DMS79 treated with DMSO at 0.1 percent for 48 hours (cell line): ENCODE results near the gene RPL39.
"Not testable (repeated sequence)": the region's sequence is repeated elsewhere in the genome, so short reads cannot be mapped to it uniquely, and the experiment has no call there.

Experiments
- DNase-seq: peaks from one replicate; lab custom pipeline; 2025; lab: John Stamatoyannopoulos, UW

RPL39 gene

DNA sequence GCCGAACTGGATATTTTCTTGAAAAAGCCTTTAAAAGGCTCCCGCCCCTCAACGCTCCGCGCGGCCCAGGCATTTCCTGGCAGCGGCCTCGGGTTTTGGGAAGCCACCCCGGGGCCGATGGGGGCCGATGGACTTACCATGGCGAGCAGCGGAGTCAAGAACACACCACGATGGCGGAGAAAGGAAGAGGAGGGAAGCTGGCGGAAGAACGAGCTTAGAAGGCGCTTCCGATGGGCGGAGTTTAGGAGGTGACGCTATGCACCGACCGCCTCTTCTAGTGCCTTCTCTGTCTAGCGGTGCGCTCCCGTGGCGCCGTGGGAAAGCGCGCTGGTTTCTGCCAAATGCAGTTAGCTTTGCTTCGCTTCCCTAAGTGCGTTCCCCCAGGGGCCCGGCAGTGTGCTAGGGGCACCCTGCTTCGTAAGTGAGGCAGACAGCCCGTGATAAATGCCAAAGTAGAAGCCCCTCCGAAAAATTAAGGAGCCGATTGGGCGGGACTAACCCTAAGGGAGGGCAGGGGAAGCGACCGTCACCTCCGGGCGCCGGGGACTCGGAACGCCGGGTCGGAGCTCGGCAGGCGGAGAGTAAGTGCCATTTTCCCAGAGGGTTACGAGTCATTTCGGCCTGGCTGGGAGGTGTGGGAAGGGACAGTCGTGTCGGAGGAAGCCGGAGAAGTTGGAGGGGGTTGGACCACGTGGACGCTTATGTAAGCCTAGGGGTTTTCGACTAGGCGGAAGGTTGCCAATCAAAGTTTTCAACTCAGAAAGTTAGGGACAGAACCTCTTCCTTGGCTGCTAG lies at the start of gene RPL39:
TSS of gene RPL39 (minus strand) at position 194 of the 795 bp plus-strand sequence. CDS start at position 140, 54 bp downstream.
- DNase-seq: peak; percentile 66

GRCh38 chrX:119833905-119834304 lies 42.5 kb upstream of the RPL39 start:
- DNase-seq: no peak

DNA sequence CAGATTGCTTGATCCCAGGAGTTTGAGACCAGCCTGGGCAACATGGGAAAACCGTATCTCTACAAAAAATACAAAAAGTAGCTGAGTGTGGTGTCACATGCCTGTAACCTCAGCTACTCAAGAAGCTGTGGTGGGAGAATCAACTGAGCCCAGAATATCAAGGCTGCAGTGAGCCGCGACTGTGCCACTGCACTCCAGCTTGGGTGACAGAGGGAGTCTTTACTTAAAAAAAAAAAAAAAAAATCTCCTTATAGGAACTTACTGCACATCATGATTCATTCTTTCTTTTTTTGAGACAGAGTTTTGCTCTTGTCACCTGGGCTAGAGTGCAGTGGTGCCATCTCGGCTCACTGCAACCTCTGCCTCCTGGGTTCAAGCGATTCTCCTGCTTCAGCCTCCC lies 37.0 kb upstream of the RPL39 start:
- no peak for DNase-seq

DNA sequence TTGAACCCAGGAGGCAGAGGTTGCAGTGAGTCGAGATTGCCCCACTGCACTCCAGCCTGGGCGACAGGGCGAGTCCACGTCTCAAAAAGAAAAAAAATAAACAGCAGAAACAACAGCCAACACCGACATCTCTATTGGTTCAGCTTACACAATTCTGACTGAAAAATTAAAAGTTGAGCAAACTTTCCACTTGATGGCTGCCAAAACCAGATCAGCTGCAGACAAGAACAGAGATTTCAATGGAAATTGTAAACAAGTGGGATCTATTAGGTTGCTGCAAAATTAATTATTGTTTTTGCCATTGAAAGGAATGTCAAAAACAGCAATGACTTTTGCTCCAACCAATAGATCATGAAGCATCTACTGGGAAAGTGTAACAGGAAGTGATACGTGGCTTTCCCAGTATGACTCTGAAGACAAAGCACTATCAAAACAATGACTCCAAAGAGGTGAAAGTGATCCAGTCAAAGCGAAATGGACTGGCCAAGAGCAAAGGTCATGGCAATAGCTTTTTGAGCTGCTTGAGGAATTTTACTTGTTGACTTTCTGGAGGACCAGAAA lies 35.0 kb upstream of the RPL39 start:
- no peak for DNase-seq

DNA sequence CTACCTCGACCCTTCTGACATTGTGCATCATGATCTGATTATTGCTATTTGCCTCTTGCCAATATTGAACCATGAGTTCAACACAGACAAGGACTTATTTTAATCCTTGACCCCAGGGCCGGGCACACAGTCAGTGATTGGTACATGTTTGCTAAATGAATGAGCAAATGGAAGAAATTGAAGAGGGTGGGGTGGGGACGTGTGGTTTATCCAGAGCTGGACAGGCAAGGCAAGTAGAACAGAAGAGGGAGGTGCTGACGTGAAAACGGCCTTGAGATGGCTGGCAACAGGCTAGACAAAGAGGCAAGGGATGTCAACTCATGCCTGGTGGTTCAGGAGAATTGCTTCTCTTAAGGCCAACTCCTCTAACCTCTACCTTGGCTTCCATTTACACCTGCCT lies 32.8 kb upstream of the RPL39 start:
- DNase-seq: not testable (repeated sequence)

GRCh38 chrX:119821703-119822102 lies 30.3 kb upstream of the RPL39 start:
- DNase-seq: not testable (repeated sequence)

- no peak for DNase-seq
Measured at GRCh38 chrX:119817130-119817690, 25.8 kb upstream of the RPL39 start.

DNA sequence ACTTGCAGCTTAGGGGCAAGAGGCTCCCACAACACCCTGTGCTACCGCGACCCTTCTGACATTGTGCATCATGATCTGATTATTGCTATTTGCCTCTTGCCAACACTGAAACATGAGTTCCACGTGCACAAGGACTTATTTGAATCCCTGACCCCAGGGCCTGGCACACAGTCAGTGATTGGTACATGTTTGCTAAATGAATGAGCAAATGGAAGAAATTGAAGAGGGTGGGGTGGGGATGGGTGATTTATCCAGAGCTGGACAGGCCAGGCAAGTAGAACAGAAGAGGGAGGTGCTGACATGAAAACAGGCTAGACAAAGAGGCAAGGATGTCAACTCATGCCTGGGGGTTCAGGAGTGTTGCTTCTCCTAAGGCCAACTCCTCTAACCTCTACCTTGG lies 24.9 kb upstream of the RPL39 start:
- DNase-seq: no peak

DNA sequence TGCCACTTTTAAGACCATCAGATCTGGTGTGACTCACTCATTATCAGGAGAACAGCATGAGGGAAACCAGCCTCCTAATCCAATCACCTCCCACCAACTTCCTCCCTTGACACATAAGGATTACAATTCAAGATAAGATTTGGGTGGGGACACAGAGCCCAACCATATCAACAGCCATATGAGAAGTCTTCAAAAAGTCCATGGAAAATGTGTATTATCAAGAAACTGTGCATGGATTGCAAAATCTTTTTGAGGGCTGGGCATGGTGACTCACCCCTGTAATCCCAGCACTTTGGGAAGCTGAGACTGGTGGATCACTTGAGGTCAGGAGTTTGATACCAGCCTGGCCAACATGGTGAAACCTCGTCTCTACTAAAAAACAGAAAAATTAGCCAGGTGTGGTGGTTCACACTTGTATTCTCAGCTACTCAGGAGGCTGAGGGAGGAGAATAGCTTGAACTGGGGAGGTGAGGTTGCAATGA lies 17.8 kb upstream of the RPL39 start:
- no peak for DNase-seq

DNA sequence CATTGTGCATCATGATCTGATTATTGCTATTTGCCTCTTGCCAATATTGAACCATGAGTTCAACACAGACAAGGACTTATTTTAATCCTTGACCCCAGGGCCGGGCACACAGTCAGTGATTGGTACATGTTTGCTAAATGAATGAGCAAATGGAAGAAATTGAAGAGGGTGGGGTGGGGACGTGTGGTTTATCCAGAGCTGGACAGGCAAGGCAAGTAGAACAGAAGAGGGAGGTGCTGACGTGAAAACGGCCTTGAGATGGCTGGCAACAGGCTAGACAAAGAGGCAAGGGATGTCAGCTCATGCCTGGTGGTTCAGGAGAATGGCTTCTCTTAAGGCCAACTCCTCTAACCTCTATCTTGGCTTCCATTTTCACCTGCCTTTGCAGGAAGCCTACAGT lies 17.0 kb upstream of the RPL39 start:
- not testable (repeated sequence) for DNase-seq

GRCh38 chrX:119802546-119802945 lies 11.1 kb upstream of the RPL39 start:
- no peak for DNase-seq

- no peak for DNase-seq
Measured at GRCh38 chrX:119801253-119802221, 10.1 kb upstream of the RPL39 start.

DNA sequence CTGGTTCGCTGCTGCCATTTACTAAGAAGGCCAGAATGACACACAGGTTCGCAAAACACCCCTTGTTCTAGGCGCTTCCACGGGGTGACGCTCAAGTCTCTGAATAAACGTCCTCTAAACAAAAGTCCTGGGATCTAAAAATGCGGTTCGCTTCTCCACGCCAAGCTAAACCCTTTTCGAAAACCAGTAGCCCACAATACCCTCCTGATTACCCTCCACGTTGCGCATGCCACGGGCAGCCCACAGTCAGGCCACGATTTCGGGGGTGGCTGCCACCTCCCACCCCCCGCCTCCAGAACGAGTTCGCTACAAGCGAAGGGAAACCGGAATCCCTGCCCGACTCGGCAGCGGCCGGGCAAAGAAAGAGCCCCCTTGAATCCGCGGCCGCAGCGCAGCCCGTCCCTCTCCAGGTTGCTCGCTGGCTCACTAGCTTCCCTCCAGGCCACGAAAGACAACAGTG lies 423 bp downstream of the RPL39 start:
- DNase-seq: peak; percentile 27

DNA sequence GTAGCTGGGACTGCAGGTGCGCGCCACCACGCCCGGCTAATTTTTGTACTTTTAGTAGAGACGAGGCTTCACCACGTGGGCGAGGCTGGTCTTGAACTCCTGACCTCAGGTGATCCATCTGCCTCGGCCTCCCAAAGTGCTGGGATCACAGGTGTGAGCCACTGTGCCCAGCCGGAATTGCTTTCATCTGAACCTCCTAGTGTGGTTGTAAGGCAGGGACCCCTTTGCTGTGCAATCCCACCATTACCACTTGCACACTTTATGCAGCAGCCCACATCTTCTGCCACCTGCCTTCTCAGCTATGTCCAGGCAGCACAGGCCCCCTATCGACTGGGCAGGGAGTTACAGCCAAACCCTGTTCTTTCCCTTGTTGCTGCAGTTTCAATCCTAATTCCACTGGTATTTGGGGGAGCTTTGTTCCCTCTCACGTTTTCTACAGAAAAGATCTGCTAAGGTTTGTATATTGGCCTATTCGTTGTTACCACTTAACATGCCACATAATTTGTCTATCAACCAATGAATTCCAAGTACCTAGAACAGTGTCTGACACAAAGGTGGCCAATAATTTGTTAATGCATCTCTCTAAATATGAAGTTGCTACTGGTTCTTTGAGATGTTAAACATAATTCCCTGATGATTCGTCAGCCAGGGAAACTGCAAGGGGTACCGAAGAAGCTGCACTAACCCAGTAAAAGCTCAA lies 6.5 kb downstream of the RPL39 start:
- no peak for DNase-seq

DNA sequence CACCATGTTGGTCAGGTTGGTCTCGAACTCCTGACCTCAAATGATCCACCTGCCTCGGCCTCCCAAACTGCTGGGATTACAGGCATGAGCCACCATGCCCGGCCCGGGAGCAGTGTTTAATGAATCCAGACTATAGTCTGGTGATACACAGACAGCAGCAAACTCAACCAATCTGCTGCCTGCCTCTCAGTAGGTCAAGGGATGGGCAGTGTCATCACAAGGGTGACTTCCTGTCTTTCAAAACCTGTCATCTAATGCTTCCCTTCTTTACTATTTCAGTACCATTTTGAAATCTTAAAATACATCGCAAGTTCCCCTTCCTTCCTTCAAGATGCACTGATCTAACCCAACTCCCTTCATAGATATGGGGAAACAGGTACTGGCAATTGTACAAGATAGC lies 8.4 kb downstream of the RPL39 start:
- DNase-seq: no peak

DNA sequence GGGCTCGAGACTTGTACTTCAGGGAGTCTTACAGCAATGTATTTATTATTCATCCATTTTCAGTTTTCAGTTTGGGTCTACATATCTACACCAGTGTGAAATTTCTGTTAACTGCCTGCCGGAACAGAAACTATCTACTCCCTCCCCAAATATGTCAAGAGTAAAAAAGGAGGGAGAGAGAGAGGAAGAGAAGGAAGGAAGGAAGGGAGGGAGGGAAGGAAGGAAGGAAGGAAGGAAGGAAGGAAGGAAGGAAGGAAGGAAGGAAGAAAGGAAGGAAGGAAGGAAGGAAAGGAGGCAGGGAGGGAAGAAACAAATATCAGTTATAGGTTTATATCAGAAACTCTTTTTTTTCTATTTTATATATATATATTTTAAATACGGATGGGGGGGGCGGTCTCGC lies 12.6 kb downstream of the RPL39 start:
- DNase-seq: no peak

GRCh38 chrX:119775517-119776238 lies 15.8 kb downstream of the RPL39 start:
- no peak for DNase-seq

GRCh38 chrX:119769388-119769787 lies 22.0 kb downstream of the RPL39 start:
- not testable (repeated sequence) for DNase-seq

- DNase-seq: not testable (repeated sequence)
Measured at GRCh38 chrX:119768436-119768835, 23.0 kb downstream of the RPL39 start.

DNA sequence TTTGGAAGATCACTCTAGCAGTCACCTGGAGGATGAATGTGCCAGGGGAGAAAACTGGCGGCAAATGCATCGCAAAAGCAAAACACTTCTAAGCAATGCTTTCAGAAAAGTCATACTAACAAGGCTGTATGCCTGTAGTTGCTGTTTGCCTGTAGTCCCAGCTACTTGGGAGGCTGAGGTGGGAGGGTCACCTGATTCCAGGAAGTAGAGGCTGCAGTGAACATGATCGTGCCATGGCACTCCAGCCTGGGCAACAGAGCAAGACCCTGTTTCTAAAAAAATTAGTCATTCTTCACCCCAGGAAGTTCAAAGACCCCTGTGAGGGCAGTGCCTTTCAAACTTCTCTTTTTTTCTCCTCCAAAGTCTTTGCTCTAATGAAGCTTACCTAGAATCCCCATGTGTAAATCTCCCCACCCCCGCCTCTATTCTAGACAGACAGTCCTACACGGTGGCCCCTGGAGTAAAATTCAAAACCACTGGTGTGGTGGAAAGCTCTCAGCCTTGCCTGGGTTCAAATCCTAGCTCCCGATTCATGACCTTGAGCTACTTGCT lies 27.5 kb downstream of the RPL39 start:
- no peak for DNase-seq
